IMR-90 (cell line): Measurements from ENCODE around the gene DELE1. TPM values are rescaled to one million over a fixed set of nuclear protein-coding genes. Genes with fewer than 3 reads are reported as not detected.
A peak's percentile ranks its signal among the peaks of the same experiment; 100 is the strongest.

Source experiments
- ATAC-seq: fragments of 200-7000 bp; cut with Tn5 transposase; 2 replicates; pipeline ENCODE4 v1.9.1; 2020; ENCODE audit warnings: low read depth, mild to moderate bottlenecking, moderate library complexity
- BruUV-seq: library from RNA; stranded (reverse); fragments of 400-500 nt; replicated peaks from 2 replicates; lab custom pipeline; 2021; lab: Mats Ljungman, UMichigan
- CTCF ChIA-PET: fragments of 300-600 bp; formaldehyde crosslinking; extraction: SDS; loops from one replicate; lab custom pipeline; 2021; ENCODE audit warnings: antibody characterized with exemption; lab: Yijun Ruan, JAX
- POLR2A ChIA-PET: fragments of 300-600 bp; sonication (Branson Sonifier 250); formaldehyde crosslinking; loops from one replicate; lab custom pipeline; 2022; ENCODE audit warnings: antibody characterized with exemption; ENCODE audit not compliant: unreplicated experiment; lab: Charles Lee
- DNase-seq: peaks from one replicate; pipeline ENCODE4 v3.0.0; 2013
- H2AFZ ChIP-seq: replicated peaks from 2 replicates; pipeline ENCODE3; 2013; ENCODE audit warnings: low read length, mild to moderate bottlenecking; ENCODE audit not compliant: poor library complexity
- H2AK5ac ChIP-seq: 2 replicates; pipeline ENCODE4 v1.6.1; 2013; ENCODE audit warnings: low read depth, low read length, inconsistent platforms
- H2AK9ac ChIP-seq: replicated peaks from 2 replicates; pipeline ENCODE3; 2013; ENCODE audit warnings: mild to moderate bottlenecking, low read depth, low read length, moderate library complexity; ENCODE audit not compliant: poor library complexity
- H2BK120ac ChIP-seq: 2 replicates; pipeline ENCODE4 v1.6.1; 2013; ENCODE audit warnings: low read depth, low read length, inconsistent platforms
- H2BK15ac ChIP-seq: 3 replicates; pipeline ENCODE4 v1.6.1; 2013; ENCODE audit warnings: low read depth, low read length, inconsistent platforms
- H2BK20ac ChIP-seq: 2 replicates; pipeline ENCODE4 v1.6.1; 2013; ENCODE audit warnings: low read depth, mild to moderate bottlenecking, inconsistent platforms, low read length, moderate library complexity
- H2BK5ac ChIP-seq: 2 replicates; pipeline ENCODE4 v1.6.1; 2013; ENCODE audit warnings: mild to moderate bottlenecking, low read depth, low read length, inconsistent platforms; ENCODE audit not compliant: poor library complexity, severe bottlenecking
- H3K14ac ChIP-seq: replicated peaks from 2 replicates; pipeline ENCODE4 v1.6.1; 2013; ENCODE audit warnings: low read depth, low read length, inconsistent platforms
- H3K18ac ChIP-seq: 2 replicates; pipeline ENCODE4 v1.6.1; 2013; ENCODE audit warnings: low read depth, low read length, control low read depth
- H3K23ac ChIP-seq: 2 replicates; pipeline ENCODE4 v1.6.1; 2013; ENCODE audit warnings: low read depth, low read length, inconsistent platforms
- H3K27ac ChIP-seq: 2 replicates; pipeline ENCODE4 v1.5.1; 2013; ENCODE audit warnings: mild to moderate bottlenecking, control low read depth, low read length; ENCODE audit not compliant: insufficient read depth
- H3K27me3 ChIP-seq: 2 replicates; pipeline ENCODE4 v1.6.1; 2013; ENCODE audit warnings: low read length; ENCODE audit not compliant: control insufficient read depth, insufficient read depth
- H3K36me3 ChIP-seq: 2 replicates; pipeline ENCODE4 v1.6.1; 2013; ENCODE audit warnings: low read length, mixed read lengths; ENCODE audit not compliant: control insufficient read depth, insufficient read depth
- H3K4ac ChIP-seq: 2 replicates; pipeline ENCODE4 v1.6.1; 2013; ENCODE audit warnings: low read depth, low read length, inconsistent platforms
- H3K4me1 ChIP-seq: 2 replicates; pipeline ENCODE4 v1.6.1; 2013; ENCODE audit warnings: low read length, mixed read lengths; ENCODE audit not compliant: control insufficient read depth, insufficient read depth
- H3K4me2 ChIP-seq: 2 replicates; pipeline ENCODE4 v1.6.1; 2013; ENCODE audit warnings: low read depth, mild to moderate bottlenecking, control low read depth, low read length, moderate library complexity
- H3K4me3 ChIP-seq: 2 replicates; pipeline ENCODE4 v1.5.1; 2013; ENCODE audit warnings: low read depth, mild to moderate bottlenecking, control low read depth, low read length, moderate library complexity; ENCODE audit not compliant: insufficient read depth
- H3K56ac ChIP-seq: 2 replicates; pipeline ENCODE4 v1.6.1; 2013; ENCODE audit warnings: low read length, inconsistent platforms; ENCODE audit not compliant: insufficient read depth; ENCODE audit errors: extremely low read depth
- H3K79me1 ChIP-seq, 2 experiments: 2 replicates each; pipeline ENCODE4 v1.6.1; 2013; ENCODE audit warnings: low read length in 2 of 2, inconsistent platforms in 1 of 2, low read depth in 1 of 2
- H3K9ac ChIP-seq: 2 replicates; pipeline ENCODE4 v1.6.1; 2013; ENCODE audit warnings: low read depth, low read length, control low read depth
- H3K9me1 ChIP-seq: 2 replicates; pipeline ENCODE4 v1.6.1; 2013; ENCODE audit warnings: low read length, inconsistent platforms; ENCODE audit not compliant: insufficient read depth
- H3K9me3 ChIP-seq: 2 replicates; pipeline ENCODE4 v1.6.1; 2013; ENCODE audit warnings: low read length; ENCODE audit not compliant: control insufficient read depth, insufficient read depth
- H4K20me1 ChIP-seq: 2 replicates; pipeline ENCODE4 v1.6.1; 2013; ENCODE audit warnings: low read length, inconsistent platforms; ENCODE audit not compliant: insufficient read depth
- H4K5ac ChIP-seq: 2 replicates; pipeline ENCODE4 v1.6.1; 2013; ENCODE audit warnings: mild to moderate bottlenecking, low read depth, low read length, control low read depth
- H4K8ac ChIP-seq, 2 experiments: 2 replicates each; pipeline ENCODE4 v1.6.1; 2013; ENCODE audit warnings: low read depth in 2 of 2, low read length in 2 of 2, control low read depth in 1 of 2, inconsistent platforms in 1 of 2
- H4K91ac ChIP-seq: 2 replicates; pipeline ENCODE4 v1.6.1; 2013; ENCODE audit warnings: low read depth, low read length, inconsistent platforms; ENCODE audit not compliant: insufficient read depth
- BHLHE40 ChIP-seq: fragments of 150-350 bp; IDR thresholded peaks from 2 replicates; pipeline ENCODE4 v1.6.1; 2016; ENCODE audit warnings: mild to moderate bottlenecking, low read depth, low read length
- CEBPB ChIP-seq: IDR thresholded peaks from 2 replicates; pipeline ENCODE4 v1.6.1; 2012; ENCODE audit warnings: low read depth, low read length, improper control_type of control experiment
- ELK1 ChIP-seq: fragments of 150-350 bp; IDR thresholded peaks from 2 replicates; pipeline ENCODE4 v1.6.1; 2016; ENCODE audit warnings: low read depth, mild to moderate bottlenecking, low read length, moderate library complexity, borderline replicate concordance
- MAZ ChIP-seq: IDR thresholded peaks from 2 replicates; pipeline ENCODE4 v1.6.1; 2012; ENCODE audit warnings: low read depth, mild to moderate bottlenecking, low read length, improper control_type of control experiment, moderate library complexity, borderline replicate concordance
- MXI1 ChIP-seq: IDR thresholded peaks from 2 replicates; pipeline ENCODE4 v1.6.1; 2012; ENCODE audit warnings: low read depth, mild to moderate bottlenecking, low read length, moderate library complexity, borderline replicate concordance
- NFE2L2 ChIP-seq: fragments of 150-350 bp; IDR thresholded peaks from 2 replicates; pipeline ENCODE4 v1.6.1; 2016; ENCODE audit warnings: low read depth, mild to moderate bottlenecking, low read length
- POLR2A ChIP-seq: IDR thresholded peaks from 2 replicates; pipeline ENCODE4 v1.6.1; 2012; ENCODE audit warnings: mild to moderate bottlenecking, low read depth, low read length
- RAD21 ChIP-seq: IDR thresholded peaks from 2 replicates; pipeline ENCODE4 v1.6.1; 2012; ENCODE audit warnings: low read length, improper control_type of control experiment
- RCOR1 ChIP-seq: IDR thresholded peaks from 2 replicates; pipeline ENCODE4 v1.6.1; 2012; ENCODE audit warnings: mild to moderate bottlenecking, low read length, improper control_type of control experiment; ENCODE audit not compliant: insufficient replicate concordance
- RFX5 ChIP-seq: IDR thresholded peaks from 2 replicates; pipeline ENCODE4 v1.8.0; 2012; ENCODE audit warnings: low read depth, mild to moderate bottlenecking, low read length, moderate library complexity
- SMC3 ChIP-seq: fragments of 150-350 bp; IDR thresholded peaks from 2 replicates; pipeline ENCODE4 v1.6.1; 2016; ENCODE audit warnings: low read depth, mild to moderate bottlenecking, antibody characterized with exemption, low read length, moderate library complexity
- WGBS, 2 experiments: methylation state at CpG; one replicate each; pipeline versions ENCODE4 v1.1.5 to v1.1.7; 2013; ENCODE audit warnings: missing lambda C conversion rate in 2 of 2; ENCODE audit not compliant: insufficient read length in 1 of 2; ENCODE audit errors: extremely low coverage in 2 of 2; 5-methylcytosine and 5-hydroxymethylcytosine counted together
- dilution Hi-C: fragments of 300-500 bp; cut with HindIII; formaldehyde crosslinking; loops from one replicate; pipeline ENCODE4 v1.14.3; 2018; ENCODE audit warnings: low sequenced_read_pairs; ENCODE audit not compliant: unreplicated experiment
- in situ Hi-C: fragments of 300-500 bp; cut with MboI; formaldehyde crosslinking; loops from 3 replicates; pipeline ENCODE4 v1.14.3; 2019; ENCODE audit warnings: low sequenced_read_pairs, inconsistent platforms, mixed read lengths
- intact Hi-C: fragments of 100-400 bp; cut with micrococcal nuclease; formaldehyde crosslinking; loops from 2 replicates; pipeline ENCODE4 v1.10.0; 2022
- polyA plus RNA-seq, 3 experiments: library from polyadenylated mRNA; depleted of rRNA; stranded (reverse); fragments of >200 nt; gene quantifications; 2 replicates each; pipeline ENCODE4 v1.2.3, GENCODE V29; 2012; ENCODE audit warnings: low replicate concordance in 1 of 3
- total RNA-seq: library from RNA; depleted of rRNA; stranded (reverse); fragments of >200 nt; gene quantifications from 2 replicates; pipeline ENCODE4 v1.2.3, GENCODE V29; 2012
- TF ChIP-seq, protein P1 (sequence below): conservative IDR thresholded peaks from 2 replicates; pipeline ENCODE4 v1.5.1; 2012; ENCODE audit warnings: mild to moderate bottlenecking, low read depth, low read length, improper control_type of control experiment

The DELE1 gene
- total and polyA plus RNA-seq, 2 of the 4 experiments (the other 2 are of a cell fraction) = 28.0 to 66.1 TPM

- TF ChIP-seq SMC3 (peak; percentile 94), BHLHE40 (no peak), RFX5 (no peak), POLR2A (no peak)
Measured at GRCh38 chr5:141960449-141961323, 37.0 kb downstream of the DELE1 start (continued).

- Histone ChIP-seq H3K4me1 (no peaks in the 10 kb centered on the region), H3K9me3 (no peaks in the 10 kb centered on the region), H3K9me1 (no peaks in the 10 kb centered on the region), H3K4me3 (no peak overlapping the region), H4K20me1 (no peaks in the 10 kb centered on the region; the same call in 1 of the 2 replicates), H2BK20ac (no peak overlapping the region), H4K91ac (no peak overlapping the region), H3K4ac (no peak overlapping the region), H3K9ac (no peak overlapping the region), H2AK5ac (no peak overlapping the region), H2BK5ac (no peak overlapping the region), H3K36me3 (no peaks in the 10 kb centered on the region), H2BK15ac (no peak overlapping the region), H3K18ac (no peak overlapping the region), H3K23ac (no peak overlapping the region), H3K27me3 (peaks cover 2% of the 10 kb centered on the region; the same call in 1 of the 2 replicates), H4K8ac (peak overlapping the region; percentile 45 to 59; a peak in 2 of 4 replicates), H2BK120ac (no peak overlapping the region), H3K4me2 (no peak overlapping the region), H3K27ac (no peak overlapping the region), H3K56ac (no peak overlapping the region), H2AFZ (no peak overlapping the region), H4K5ac (peak overlapping the region; percentile 43), H3K14ac (no peak overlapping the region), H2AK9ac (peak overlapping the region; percentile 33), H3K79me1 (no peaks in the 10 kb centered on the region)
- dilution Hi-C loops = no loop called here
- no CpG with 5 or more reads among the region's 3 CpGs for WGBS, 2 experiments
- intact Hi-C loops = no loop called here
- CTCF ChIA-PET = interaction anchor here (0.6 to 3.3 kb wide), 21 partner anchors 9 to 299 kb away, joined by 3 to 32 read pairs (median 4); partner anchors contain the start of genes DELE1 and RNF14
- in situ Hi-C loops = no loop called here
- POLR2A ChIA-PET = interaction anchor here (0.6 kb wide), 1 partner anchor 269 kb away, joined by 3 read pairs; no protein-coding TSS in a partner anchor
- ATAC-seq (no peak), DNase-seq (no peak)
- no TSS peak for BruUV-seq
- TF ChIP-seq BHLHE40 = no peak
- no peak for TF ChIP-seq MXI1
- TF ChIP-seq RFX5 = no peak
- TF ChIP-seq ELK1 = no peak
- TF ChIP-seq RCOR1 = no peak
- TF ChIP-seq NFE2L2 = no peak
- TF ChIP-seq, protein P1, sequence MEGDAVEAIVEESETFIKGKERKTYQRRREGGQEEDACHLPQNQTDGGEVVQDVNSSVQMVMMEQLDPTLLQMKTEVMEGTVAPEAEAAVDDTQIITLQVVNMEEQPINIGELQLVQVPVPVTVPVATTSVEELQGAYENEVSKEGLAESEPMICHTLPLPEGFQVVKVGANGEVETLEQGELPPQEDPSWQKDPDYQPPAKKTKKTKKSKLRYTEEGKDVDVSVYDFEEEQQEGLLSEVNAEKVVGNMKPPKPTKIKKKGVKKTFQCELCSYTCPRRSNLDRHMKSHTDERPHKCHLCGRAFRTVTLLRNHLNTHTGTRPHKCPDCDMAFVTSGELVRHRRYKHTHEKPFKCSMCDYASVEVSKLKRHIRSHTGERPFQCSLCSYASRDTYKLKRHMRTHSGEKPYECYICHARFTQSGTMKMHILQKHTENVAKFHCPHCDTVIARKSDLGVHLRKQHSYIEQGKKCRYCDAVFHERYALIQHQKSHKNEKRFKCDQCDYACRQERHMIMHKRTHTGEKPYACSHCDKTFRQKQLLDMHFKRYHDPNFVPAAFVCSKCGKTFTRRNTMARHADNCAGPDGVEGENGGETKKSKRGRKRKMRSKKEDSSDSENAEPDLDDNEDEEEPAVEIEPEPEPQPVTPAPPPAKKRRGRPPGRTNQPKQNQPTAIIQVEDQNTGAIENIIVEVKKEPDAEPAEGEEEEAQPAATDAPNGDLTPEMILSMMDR = no peak
- TF ChIP-seq MAZ = no peak
- TF ChIP-seq CEBPB = no peak
- no peak for TF ChIP-seq POLR2A
- no peak for TF ChIP-seq RAD21
Measured at GRCh38 chr5:141961466-141961865, 37.8 kb downstream of the DELE1 start.
